GM12892 (cell line): ENCODE measurements around the gene PCSK6.

Experiments
- POLR2A ChIP-seq: IDR thresholded peaks from 2 replicates; pipeline ENCODE4 v1.6.1; 2011; ENCODE audit warnings: low read depth, low read length, control low read depth
- POLR2AphosphoS5 ChIP-seq: IDR thresholded peaks from 2 replicates; pipeline ENCODE4 v1.6.1; 2011; ENCODE audit warnings: low read depth, low read length, control low read depth
- TAF1 ChIP-seq: IDR thresholded peaks from 2 replicates; pipeline ENCODE4 v1.6.1; 2011; ENCODE audit warnings: low read depth, mild to moderate bottlenecking, control low read depth, low read length, borderline replicate concordance

GRCh38 chr15:101509279-101509678, 19.8 kb upstream of the PCSK6 start:
- TF ChIP-seq POLR2A (no peak), POLR2AphosphoS5 (no peak), TAF1 (no peak)
